GM12878 (cell line): ENCODE results near the gene EHBP1.

Experiments
- CTCF ChIP-seq, 3 experiments: IDR thresholded peaks in 2 of 3; conservative IDR thresholded peaks in 1 of 3; 2 replicates each; pipeline ENCODE4 v1.5.1; 2011; ENCODE audit warnings: low read depth in 3 of 3, low read length in 3 of 3, mild to moderate bottlenecking in 3 of 3, control low read depth in 2 of 3, moderate library complexity in 2 of 3, inconsistent platforms in 1 of 3, mixed read lengths in 1 of 3; ENCODE audit not compliant: control insufficient read depth in 2 of 3, insufficient read depth in 1 of 3; ENCODE audit errors: extremely low read depth in 1 of 3
- EGR1 ChIP-seq, 2 experiments: IDR thresholded peaks; 1 replicate in 1 of 2; 2 replicates in 1 of 2; pipeline ENCODE4 v1.6.1; 2011 to 2012; ENCODE audit warnings: low read depth in 2 of 2, low read length in 2 of 2, borderline replicate concordance in 1 of 2, mild to moderate bottlenecking in 1 of 2, moderate library complexity in 1 of 2
- MYC ChIP-seq: IDR thresholded peaks from 2 replicates; pipeline ENCODE4 v1.6.1; 2011; ENCODE audit warnings: mild to moderate bottlenecking, low read length, moderate library complexity, inconsistent platforms; ENCODE audit not compliant: insufficient read depth, insufficient replicate concordance, insufficient read length, severe bottlenecking
- POLR2A ChIP-seq: IDR thresholded peaks from 2 replicates; pipeline ENCODE4 v1.6.1; 2011; ENCODE audit warnings: low read depth, mild to moderate bottlenecking, low read length
- RAD21 ChIP-seq: IDR thresholded peaks from 2 replicates; pipeline ENCODE4 v1.6.1; 2011; ENCODE audit warnings: mild to moderate bottlenecking, low read depth, low read length, moderate library complexity; ENCODE audit not compliant: insufficient read depth
- SKIL ChIP-seq: fragments of 450-650 bp; IDR thresholded peaks from 2 replicates; pipeline ENCODE4 v1.6.1; 2017; ENCODE audit warnings: mild to moderate bottlenecking, low read depth, inconsistent platforms; ENCODE audit not compliant: poor library complexity, severe bottlenecking
- SPI1 ChIP-seq: IDR thresholded peaks from 2 replicates; pipeline ENCODE4 v1.6.1; 2011; ENCODE audit warnings: low read depth, mild to moderate bottlenecking, low read length, moderate library complexity, borderline replicate concordance; ENCODE audit not compliant: insufficient read depth
- SREBF1 ChIP-seq: IDR thresholded peaks from 2 replicates; pipeline ENCODE4 v1.6.1; 2012; ENCODE audit warnings: mild to moderate bottlenecking, low read length
- TCF3 ChIP-seq: IDR thresholded peaks from 2 replicates; pipeline ENCODE4 v1.6.1; 2012; ENCODE audit warnings: low read depth, mild to moderate bottlenecking, low read length, borderline replicate concordance; ENCODE audit not compliant: insufficient read depth
- TF ChIP-seq, protein P1 (sequence below): IDR thresholded peaks from 2 replicates; pipeline ENCODE4 v1.6.1; 2012; ENCODE audit warnings: low read depth, low read length, improper control_type of control experiment

DNA sequence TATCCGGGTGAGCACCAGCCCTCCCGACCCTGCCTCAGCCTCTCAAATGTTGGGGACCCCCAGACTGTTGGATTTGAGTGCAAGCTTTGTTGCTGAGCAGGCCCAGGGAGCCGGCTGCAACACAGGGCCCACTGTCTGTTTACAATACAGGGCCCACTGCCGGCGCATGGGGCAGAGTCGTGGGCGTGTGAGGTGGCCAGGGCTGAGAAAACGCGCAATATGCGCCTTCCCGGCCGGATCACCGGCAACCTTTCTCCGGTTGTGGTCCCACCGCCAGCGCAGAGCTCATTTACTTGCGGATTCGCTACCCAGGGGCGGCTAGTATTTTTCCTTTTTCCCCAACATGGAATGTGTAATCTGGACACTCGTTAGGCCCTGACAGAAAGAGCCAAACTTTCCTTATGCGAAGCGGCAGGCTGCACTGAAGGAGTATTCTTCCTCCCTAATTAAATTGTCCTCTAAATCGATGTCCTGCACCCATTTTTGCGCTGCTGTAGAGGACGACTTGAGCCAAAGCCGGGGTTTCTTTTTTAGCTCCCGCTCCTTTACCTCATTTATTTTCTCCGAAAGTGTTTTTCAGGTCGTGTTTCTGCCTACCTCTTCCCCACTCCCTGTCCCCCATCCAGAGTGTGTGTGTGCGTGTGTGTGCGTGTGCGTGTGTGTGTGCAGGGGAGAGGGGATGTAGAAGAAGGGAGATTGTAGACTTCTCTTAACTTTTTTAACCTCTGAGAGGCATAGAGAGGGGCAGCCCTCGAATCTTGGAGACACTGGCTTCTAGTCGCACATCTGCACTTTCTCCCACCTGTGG lies 347.8 kb downstream of the EHBP1 start:
- no peak for TF ChIP-seq POLR2A
- no peak for TF ChIP-seq SKIL
- TF ChIP-seq, protein P1, sequence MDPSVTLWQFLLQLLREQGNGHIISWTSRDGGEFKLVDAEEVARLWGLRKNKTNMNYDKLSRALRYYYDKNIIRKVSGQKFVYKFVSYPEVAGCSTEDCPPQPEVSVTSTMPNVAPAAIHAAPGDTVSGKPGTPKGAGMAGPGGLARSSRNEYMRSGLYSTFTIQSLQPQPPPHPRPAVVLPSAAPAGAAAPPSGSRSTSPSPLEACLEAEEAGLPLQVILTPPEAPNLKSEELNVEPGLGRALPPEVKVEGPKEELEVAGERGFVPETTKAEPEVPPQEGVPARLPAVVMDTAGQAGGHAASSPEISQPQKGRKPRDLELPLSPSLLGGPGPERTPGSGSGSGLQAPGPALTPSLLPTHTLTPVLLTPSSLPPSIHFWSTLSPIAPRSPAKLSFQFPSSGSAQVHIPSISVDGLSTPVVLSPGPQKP = no peak
- no peak for TF ChIP-seq CTCF (IDR thresholded peaks at IDR 0.05 in 2 of 3, conservative IDR thresholded peaks at IDR 0.05 in 1 of 3; ENCODE audit: control insufficient read depth in 2 of 3, extremely low read depth in 1 of 3, insufficient read depth in 1 of 3, low read depth in 3 of 3, low read length in 3 of 3)
- TF ChIP-seq TCF3 = no peak
- no peak for TF ChIP-seq EGR1 (IDR thresholded peaks at IDR 0.05; ENCODE audit: borderline replicate concordance in 1 of 2, low read depth in 2 of 2, low read length in 2 of 2)
- no peak for TF ChIP-seq RAD21
- TF ChIP-seq SREBF1 = no peak
- TF ChIP-seq MYC = no peak
- no peak for TF ChIP-seq SPI1
